Osteocyte (in vitro differentiated cells): ENCODE measurements around the gene CDH22. TPM values are rescaled to one million over a fixed set of nuclear protein-coding genes. Genes with fewer than 3 reads are reported as not detected.

Source experiments
- DNase-seq: peaks from one replicate; pipeline ENCODE4 v3.0.0; 2021; ENCODE audit warnings: mixed read lengths; ENCODE audit not compliant: unreplicated experiment; ENCODE audit errors: extremely low spot score
- H3K27ac Mint-ChIP-seq: one replicate; pipeline ENCODE4 v1.8.0; 2021; ENCODE audit warnings: mild to moderate bottlenecking, mixed read lengths; ENCODE audit not compliant: unreplicated experiment
- H3K27me3 Mint-ChIP-seq: one replicate; pipeline ENCODE4 v1.8.0; 2021; ENCODE audit warnings: mixed read lengths; ENCODE audit not compliant: unreplicated experiment
- H3K36me3 Mint-ChIP-seq: one replicate; pipeline ENCODE4 v1.8.0; 2021; ENCODE audit warnings: mixed read lengths; ENCODE audit not compliant: unreplicated experiment
- H3K4me1 Mint-ChIP-seq: one replicate; pipeline ENCODE4 v1.8.0; 2021; ENCODE audit warnings: mixed read lengths; ENCODE audit not compliant: unreplicated experiment
- H3K4me3 Mint-ChIP-seq: one replicate; pipeline ENCODE4 v1.8.0; 2021; ENCODE audit warnings: mild to moderate bottlenecking, moderate library complexity, mixed read lengths; ENCODE audit not compliant: unreplicated experiment
- H3K9me3 Mint-ChIP-seq: one replicate; pipeline ENCODE4 v1.8.0; 2021; ENCODE audit warnings: mixed read lengths; ENCODE audit not compliant: unreplicated experiment
- total RNA-seq: library from RNA; stranded (reverse); gene quantifications from 2 replicates; pipeline ENCODE4 v1.2.1, GENCODE V29; 2021
- TF ChIP-seq, protein P1 (sequence below): fragments of 200-600 bp; sonication (generic); IDR thresholded peaks from 2 replicates; pipeline ENCODE4 v1.5.0; 2021; ENCODE audit warnings: antibody characterized with exemption, mild to moderate bottlenecking, moderate library complexity

The CDH22 gene
- total RNA-seq, 1 donor from 2014 or later = not detected

DNA sequence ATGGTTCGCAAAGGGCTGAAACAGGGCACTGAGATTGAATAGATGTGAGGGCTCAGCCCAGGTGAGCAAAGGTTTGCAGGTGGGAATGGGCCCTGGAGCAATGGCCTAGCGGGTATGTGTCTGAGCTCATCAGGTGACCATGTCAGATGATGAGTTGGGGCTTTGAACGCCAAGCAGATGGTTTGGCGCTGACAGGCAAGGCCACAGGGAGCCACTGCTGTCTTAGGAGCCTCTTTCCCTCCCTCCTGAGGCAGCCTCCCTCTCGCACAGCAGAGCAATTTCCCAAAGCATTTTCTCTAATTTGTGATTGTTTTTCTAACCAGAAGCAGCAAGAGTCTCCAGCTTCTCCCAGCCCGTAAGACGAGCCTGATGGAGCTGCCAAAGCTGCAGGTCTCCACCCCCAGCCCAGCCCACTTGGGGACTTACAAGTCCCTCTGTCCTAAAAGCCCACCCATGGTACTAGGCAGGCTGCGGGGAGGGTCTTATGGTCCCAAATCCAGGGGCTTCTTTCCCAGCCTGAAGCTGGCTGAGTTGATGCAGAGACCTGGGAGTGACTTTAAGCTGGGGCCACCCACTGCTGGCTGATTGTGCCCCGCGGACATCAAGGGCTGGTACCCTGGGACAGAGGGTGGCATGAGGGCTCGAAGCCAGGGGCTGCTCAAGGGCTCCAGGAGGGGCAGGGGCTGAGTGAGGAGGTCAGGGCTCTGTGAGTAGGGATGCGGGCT is 11.6 kb downstream of the CDH22 start:
- H3K4me1 Mint-ChIP-seq = no peaks in the 10 kb centered on the region
- TF ChIP-seq, protein P1, sequence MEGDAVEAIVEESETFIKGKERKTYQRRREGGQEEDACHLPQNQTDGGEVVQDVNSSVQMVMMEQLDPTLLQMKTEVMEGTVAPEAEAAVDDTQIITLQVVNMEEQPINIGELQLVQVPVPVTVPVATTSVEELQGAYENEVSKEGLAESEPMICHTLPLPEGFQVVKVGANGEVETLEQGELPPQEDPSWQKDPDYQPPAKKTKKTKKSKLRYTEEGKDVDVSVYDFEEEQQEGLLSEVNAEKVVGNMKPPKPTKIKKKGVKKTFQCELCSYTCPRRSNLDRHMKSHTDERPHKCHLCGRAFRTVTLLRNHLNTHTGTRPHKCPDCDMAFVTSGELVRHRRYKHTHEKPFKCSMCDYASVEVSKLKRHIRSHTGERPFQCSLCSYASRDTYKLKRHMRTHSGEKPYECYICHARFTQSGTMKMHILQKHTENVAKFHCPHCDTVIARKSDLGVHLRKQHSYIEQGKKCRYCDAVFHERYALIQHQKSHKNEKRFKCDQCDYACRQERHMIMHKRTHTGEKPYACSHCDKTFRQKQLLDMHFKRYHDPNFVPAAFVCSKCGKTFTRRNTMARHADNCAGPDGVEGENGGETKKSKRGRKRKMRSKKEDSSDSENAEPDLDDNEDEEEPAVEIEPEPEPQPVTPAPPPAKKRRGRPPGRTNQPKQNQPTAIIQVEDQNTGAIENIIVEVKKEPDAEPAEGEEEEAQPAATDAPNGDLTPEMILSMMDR = no peak
- H3K9me3 Mint-ChIP-seq = no peaks in the 10 kb centered on the region
- H3K27ac Mint-ChIP-seq = no peak overlapping the region
- no peak overlapping the region for H3K4me3 Mint-ChIP-seq
- H3K36me3 Mint-ChIP-seq = no peaks in the 10 kb centered on the region
- H3K27me3 Mint-ChIP-seq = peaks cover 21% of the 10 kb centered on the region
- DNase-seq = no peak

DNA sequence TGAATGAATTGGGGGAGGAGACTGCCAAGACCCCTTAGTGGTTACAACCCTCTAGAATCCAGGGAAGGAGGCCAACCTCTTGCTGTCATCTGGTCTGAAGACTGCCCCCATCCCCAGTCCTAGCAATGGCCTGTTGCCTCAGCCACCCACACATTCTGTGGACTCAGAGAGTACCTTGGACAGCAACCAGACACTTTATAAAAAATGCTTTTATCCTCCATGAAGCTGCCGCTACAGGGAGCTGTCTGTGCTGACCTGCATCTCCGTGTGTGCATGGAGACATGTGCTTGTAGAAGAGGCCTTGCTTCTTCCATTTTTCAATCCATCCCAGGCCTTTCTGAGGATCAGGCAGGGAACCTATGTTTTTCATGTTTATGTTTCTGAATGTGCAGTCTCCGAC is 15.2 kb downstream of the CDH22 start:
- DNase-seq = no peak
- Mint-ChIP-seq H3K36me3 (no peaks in the 10 kb centered on the region), H3K27me3 (peaks cover 16% of the 10 kb centered on the region), H3K27ac (no peak overlapping the region), H3K4me1 (no peaks in the 10 kb centered on the region), H3K4me3 (no peak overlapping the region), H3K9me3 (no peaks in the 10 kb centered on the region)
- TF ChIP-seq, protein P1 = no peak

DNA sequence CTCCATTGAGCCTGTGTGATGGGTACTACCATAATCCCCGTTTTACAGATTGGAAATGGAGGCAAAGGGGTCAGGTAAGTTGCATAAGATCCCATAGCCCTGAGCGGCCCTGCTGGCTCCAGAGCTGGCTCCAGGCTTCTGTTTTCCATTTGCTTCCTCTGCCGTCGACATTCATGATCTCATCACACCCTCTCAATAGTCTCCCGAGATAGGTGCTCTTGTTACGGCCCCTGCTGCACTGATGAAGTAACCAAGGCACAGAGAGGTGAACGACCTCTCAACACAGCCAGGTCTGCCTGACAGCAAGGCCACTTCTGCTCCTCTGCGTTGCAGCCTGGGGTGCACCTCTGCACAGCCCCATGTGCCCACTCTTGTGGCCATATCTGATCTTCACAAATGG is 16.9 kb downstream of the CDH22 start:
- H3K27ac Mint-ChIP-seq = no peak overlapping the region
- TF ChIP-seq, protein P1 = no peak
- H3K36me3 Mint-ChIP-seq = no peaks in the 10 kb centered on the region
- no peak for DNase-seq
- H3K27me3 Mint-ChIP-seq = peaks cover 9% of the 10 kb centered on the region
- H3K4me1 Mint-ChIP-seq = no peaks in the 10 kb centered on the region
- H3K9me3 Mint-ChIP-seq = no peaks in the 10 kb centered on the region
- H3K4me3 Mint-ChIP-seq = no peak overlapping the region

DNA sequence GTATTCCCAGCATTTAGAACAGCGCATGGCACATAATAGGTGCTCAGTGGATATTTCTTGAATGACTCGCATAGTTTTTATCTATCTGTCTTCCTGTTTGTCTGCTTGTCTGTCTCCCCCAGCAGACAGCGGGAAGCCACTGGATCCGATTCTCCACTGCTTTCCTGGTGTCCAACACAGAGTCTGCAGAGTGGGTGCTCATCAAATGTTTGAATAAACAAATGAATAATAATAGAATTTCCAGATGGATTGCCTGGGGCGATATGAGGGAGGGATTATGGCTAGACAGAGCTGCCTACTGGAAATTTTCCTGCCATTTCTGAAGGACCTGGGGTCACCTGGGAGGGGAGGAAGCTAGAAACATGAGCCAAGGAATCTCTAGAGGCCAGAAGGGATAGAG is 18.9 kb downstream of the CDH22 start:
- Mint-ChIP-seq H3K4me3 (no peak overlapping the region), H3K9me3 (no peaks in the 10 kb centered on the region), H3K27ac (no peak overlapping the region), H3K27me3 (peaks cover 5% of the 10 kb centered on the region), H3K36me3 (no peaks in the 10 kb centered on the region), H3K4me1 (no peaks in the 10 kb centered on the region)
- TF ChIP-seq, protein P1 = no peak
- DNase-seq = no peak

DNA sequence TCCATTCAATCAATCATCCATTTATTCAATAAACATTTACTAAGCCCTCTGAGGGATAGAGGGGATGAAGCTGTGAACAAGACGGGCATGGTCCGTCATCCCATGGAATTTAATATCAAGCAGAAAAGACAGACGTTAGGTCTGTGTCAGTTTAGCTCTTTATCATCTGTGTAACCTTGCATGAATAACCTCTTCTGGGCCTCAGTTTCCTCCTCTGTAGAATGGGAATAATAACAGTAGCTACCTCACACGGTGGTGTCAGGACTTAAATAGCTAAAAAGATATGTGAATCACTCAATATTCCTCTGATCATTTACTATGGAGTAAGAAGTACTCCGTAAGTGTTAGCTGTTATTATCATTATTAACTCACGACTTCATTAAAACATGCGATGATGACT is 21.3 kb downstream of the CDH22 start:
- Mint-ChIP-seq H3K27ac (no peak overlapping the region), H3K9me3 (no peaks in the 10 kb centered on the region), H3K36me3 (no peaks in the 10 kb centered on the region), H3K4me1 (no peaks in the 10 kb centered on the region), H3K27me3 (peaks cover 9% of the 10 kb centered on the region), H3K4me3 (no peak overlapping the region)
- TF ChIP-seq, protein P1 = no peak
- no peak for DNase-seq
